Adrenal gland (tissue), 5 donors: ENCODE measurements around the gene GALNT18.

Source experiments
- POLR2A ChIP-seq, 2 donors: fragments of 450-650 bp; IDR thresholded peaks; one replicate each; pipeline ENCODE4 v1.6.1; 2017; ENCODE audit warnings: antibody characterized with exemption in 2 of 2, mild to moderate bottlenecking in 2 of 2, moderate library complexity in 1 of 2
- TF ChIP-seq, protein P1 (sequence below), 6 experiments: fragments of 450-650 bp in 4 of 6; fragments of 200-600 bp in 2 of 6; sonication (generic) in 1 of 6; IDR thresholded peaks; 1 replicate in 5 of 6; 2 replicates in 1 of 6; pipeline versions ENCODE4 v1.5.1 to v1.8.0; 2016 to 2021; ENCODE audit warnings: antibody characterized with exemption in 6 of 6, mild to moderate bottlenecking in 2 of 6, moderate library complexity in 1 of 6
- donor health status: DM: no; HTN: no; CAD: no.

- TF ChIP-seq, protein P1, sequence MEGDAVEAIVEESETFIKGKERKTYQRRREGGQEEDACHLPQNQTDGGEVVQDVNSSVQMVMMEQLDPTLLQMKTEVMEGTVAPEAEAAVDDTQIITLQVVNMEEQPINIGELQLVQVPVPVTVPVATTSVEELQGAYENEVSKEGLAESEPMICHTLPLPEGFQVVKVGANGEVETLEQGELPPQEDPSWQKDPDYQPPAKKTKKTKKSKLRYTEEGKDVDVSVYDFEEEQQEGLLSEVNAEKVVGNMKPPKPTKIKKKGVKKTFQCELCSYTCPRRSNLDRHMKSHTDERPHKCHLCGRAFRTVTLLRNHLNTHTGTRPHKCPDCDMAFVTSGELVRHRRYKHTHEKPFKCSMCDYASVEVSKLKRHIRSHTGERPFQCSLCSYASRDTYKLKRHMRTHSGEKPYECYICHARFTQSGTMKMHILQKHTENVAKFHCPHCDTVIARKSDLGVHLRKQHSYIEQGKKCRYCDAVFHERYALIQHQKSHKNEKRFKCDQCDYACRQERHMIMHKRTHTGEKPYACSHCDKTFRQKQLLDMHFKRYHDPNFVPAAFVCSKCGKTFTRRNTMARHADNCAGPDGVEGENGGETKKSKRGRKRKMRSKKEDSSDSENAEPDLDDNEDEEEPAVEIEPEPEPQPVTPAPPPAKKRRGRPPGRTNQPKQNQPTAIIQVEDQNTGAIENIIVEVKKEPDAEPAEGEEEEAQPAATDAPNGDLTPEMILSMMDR (IDR thresholded peaks at IDR 0.05): no peak
- no peak for TF ChIP-seq POLR2A (IDR thresholded peaks at IDR 0.05)
These were observed 117.7 kb downstream of the GALNT18 start for GRCh38 chr11:11504071-11504470.
